Stimulated activated naive CD4-positive, alpha-beta T cell (primary cell): ENCODE measurements around the gene ASB13.
"Not testable (repeated sequence)": the region's sequence is repeated elsewhere in the genome, so short reads cannot be mapped to it uniquely, and the experiment has no call there.

ENCODE experiments used
- DNase-seq, 6 experiments: peaks; one replicate each; lab custom pipeline; 2025; lab: John Stamatoyannopoulos, UW

Gene ASB13

GRCh38 chr10:5623081-5623748 lies 43.2 kb downstream of the ASB13 start:
- peak; percentile 34 to 78 (median 67) for DNase-seq

DNA sequence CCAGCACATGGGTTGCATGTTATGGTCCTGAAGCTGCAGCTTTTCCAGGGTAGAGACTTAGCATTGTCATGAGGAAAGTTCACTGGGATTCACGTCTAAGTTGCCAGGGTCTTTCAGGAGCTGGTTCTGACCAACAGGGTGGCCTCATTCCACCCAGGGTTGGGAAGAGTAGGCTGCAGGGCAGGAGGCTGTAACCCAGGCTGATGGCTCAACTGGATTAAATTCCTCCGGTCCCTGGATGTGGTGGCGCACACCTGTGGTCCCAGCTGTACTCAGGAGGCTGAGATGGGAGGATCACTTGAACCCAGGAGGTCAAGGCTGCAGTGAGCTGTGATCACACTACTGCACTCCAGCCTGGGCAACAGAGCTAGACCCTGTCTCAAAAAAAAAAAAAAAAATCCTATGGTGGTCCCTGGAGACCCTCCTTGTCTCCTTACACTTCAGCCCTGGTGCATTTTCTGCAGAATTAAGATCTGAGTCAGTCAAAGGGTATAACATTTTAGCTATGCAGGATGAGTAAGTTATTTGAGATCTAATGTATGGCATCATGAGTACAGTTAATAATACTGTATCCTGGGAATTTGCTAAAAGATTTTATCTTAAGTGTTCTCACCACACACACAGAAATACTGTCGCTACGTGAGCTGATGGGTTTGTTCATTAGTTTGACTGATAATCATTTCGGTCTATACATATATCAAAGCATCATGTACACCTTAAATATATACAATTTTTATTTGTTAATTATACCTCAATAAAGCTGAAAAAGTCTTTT lies 44.0 kb downstream of the ASB13 start:
- DNase-seq: no peak

DNA sequence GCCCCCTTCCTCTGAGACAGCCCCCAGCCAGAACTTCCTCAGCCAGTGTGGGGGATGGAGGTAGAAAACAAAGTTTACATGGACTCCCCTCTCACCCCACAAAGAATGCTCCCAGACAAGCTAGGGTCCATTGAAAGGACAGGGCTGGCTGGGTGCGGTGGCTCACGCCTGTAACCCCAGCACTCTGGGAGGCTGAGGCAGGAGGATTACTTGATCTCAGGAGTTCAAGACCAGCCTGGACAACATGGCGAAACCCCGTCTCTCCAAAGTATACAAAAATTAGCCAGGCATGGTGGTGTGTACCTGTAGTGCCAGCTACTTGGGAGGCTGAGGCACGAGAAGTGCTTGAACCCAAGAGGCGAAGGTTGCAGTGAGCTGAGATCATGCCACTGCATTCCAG lies 45.0 kb downstream of the ASB13 start:
- DNase-seq: not testable (repeated sequence)

- no peak for DNase-seq
Measured at GRCh38 chr10:5620966-5621365, 45.4 kb downstream of the ASB13 start.

DNA sequence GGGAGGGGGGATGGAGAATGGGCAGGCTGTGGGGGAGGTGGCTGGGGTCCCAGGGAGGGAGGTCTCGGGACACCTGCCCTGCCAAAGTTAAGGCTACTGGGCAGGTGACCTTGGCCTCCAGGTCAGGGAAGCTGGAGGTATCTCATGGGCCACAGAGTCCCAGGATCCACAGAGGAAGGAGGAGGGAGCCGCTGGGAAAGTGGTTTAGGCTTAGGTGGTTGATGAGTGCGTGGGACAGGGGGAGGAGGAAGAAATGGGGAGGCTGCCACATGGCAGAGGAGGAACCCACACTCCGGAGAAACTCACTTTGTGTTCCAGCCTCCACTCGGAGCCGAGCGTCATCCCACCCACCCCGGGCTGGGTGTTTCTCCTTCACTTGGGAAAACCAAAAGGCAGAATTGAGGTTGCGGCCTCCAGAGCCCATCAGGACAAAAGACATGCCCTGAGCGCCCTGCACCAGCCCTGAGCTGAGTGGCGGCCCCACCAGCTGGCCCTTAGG lies 46.1 kb downstream of the ASB13 start:
- DNase-seq: no peak

DNA sequence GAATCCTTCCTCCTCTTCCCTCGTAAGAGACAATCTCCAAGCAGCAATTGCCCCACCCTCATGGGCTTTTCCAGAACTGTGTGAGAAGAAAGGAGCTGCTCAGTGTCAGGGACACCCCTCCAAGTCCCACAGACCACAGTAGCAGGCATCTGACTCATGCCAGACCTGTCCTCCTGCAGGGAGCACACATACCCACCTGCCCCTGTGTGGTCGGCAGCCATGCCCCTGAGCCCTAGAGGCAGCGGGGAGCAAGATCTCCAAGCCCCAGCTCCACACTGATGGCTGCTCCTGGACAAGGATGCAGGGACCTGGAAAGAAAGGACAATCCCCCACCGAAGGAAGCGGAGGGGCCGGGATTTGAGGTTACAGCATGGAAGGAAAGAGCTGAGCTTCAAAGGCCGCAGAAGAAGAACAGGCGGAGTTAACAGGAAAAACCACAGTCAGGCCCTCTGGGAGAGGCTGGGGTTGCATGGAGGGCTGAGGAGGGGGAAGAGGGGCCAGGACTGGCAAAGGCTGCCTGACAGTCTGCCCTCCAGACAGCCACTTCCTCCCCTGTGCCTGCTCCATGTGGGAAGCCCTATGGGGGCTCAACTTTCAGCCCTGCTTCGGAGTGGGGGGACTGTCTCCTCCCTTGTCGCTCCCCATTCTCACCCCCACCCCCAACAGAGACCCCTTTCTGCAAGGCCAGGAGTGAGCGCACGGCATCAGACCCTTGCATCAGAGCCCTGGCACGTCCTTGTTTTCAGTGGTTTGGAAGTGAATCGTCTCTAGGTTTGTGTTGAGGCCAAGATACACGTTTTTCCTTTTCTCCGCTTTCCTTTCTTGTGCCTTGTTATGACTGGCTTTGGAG lies 46.8 kb downstream of the ASB13 start:
- no peak for DNase-seq

DNA sequence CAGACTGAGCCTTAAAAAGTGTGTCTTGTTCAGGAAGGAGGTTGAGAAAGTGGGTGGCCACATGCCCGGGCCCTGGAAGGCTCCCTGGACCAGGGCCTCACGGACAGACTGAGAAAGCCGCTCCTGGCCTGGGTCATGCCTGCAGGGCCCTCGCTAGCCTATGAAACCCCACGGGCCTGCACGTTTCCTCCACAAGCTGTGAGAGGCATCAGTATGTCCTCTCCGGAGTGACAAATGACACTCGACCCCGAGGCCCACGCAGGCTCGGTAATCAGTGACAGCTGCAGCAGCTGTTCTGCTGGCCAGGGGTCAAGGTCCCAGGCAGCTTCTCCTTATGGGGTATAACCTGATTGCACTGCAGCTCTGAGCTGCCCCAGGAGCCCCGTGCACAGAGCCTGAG lies 47.6 kb downstream of the ASB13 start:
- no peak for DNase-seq

DNA sequence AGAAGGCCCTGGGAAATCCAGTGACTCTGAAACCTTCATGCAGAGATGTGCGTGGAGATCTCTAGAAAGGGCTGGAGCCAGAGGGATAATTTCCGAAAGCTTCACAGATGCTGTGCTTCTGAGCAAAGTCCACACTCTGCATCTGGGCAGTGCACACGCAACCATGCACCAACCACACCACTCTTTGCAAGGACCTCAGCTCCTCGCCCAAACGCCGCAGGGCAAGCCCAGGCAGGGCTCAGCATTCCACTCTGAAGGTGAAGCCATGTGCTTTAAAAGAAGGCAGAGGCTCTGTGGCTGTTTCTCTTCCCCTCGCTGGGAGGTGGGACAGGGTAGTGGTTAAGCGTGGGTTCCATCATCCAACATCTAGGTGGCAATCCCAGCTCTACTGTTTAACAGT lies 48.4 kb downstream of the ASB13 start:
- DNase-seq: no peak

DNA sequence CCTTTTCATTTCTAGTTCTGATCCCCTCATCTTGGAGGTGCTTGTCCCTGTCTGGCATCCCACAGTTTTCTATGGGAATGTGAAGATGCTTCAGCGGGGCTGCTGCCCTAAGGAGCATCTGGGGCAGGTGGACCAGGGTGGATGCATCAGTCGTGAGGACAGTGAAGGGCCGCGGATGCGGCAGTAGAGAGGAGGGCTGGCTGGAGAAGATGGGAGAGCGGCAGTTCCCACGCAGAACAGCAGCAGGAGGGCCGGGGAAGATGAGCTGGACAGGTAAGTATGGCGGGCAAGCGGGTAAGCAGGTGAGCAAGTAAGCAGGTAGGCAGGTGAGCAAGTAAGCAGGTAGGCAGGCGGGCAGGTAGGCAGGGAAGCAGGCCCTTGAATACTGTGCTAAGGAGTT lies 48.9 kb downstream of the ASB13 start:
- DNase-seq: no peak

GRCh38 chr10:5616836-5617235 lies 49.6 kb downstream of the ASB13 start:
- no peak for DNase-seq

GRCh38 chr10:5616046-5616445 lies 50.3 kb downstream of the ASB13 start:
- DNase-seq: no peak

GRCh38 chr10:5615316-5615715 lies 51.1 kb downstream of the ASB13 start:
- DNase-seq: no peak

GRCh38 chr10:5614155-5614721 lies 52.2 kb downstream of the ASB13 start:
- no peak for DNase-seq

DNA sequence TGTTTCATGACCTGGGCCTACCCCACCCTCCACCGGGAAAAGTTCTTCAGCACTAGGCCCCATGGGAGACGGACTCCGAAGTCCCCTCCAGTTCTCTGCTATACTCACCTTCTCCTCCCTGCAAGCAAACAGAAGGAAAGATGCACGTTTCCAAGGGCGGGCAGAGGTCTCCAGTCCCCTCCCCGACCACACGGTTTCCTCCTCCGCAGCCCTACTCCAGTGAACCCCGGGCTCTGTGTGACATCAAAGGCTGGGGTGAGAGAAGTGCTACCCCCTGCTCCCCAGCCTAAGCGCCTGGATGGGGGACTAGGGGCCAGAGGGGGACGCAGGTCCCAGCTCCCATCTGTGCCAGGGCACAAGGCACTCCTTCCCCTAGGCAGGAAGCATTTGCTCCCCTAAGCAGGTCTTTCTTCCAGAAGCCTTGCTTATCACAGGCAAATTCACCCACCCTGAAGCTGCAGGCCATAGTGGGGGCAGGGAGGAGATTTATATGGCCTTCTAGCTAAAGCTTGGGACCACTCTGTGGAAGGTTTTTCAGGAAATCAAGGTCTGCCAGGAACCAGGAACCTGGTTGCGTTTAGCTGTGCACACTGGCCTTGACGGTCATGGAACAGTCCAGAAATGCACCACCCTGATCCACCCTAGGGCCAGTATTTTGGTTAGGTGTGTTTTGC lies 52.8 kb downstream of the ASB13 start:
- no peak for DNase-seq

DNA sequence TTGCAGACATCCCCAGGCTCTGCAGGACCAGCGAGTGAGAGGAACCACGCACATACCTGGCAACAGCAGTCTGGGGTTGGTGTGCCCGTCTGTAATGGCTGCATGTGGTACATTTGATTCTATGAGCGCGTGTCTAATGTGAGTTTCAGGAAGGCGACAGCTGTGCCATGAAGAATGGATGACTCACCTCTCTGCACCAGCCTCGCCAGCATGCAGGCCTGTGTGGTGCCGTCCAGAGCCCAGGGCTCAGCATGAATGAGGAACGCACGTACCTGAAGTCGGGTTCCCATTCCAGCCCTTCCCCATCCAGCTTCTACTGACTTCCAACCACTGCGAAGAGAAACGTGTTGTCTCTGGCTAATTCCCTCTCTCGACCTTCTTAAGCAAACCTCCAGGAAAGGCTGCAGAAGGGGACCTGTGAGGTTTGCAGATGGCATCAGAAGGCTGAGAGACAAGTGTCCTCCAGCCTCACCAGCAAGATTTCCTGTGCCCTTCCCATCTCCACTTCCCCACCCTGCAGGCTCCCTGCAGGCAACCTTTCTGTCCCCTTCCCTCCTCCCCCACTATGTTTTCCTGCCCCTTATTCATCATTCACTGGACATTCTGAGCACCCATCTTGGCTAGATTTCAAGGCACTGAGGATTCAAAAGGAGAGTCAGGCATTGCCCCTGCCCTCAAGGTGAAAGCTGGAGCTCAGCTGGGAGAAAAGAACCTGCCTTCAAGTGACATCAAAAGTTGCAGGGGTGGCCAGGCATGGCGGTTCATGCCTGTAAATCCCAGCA lies 54.3 kb downstream of the ASB13 start:
- no peak for DNase-seq

DNA sequence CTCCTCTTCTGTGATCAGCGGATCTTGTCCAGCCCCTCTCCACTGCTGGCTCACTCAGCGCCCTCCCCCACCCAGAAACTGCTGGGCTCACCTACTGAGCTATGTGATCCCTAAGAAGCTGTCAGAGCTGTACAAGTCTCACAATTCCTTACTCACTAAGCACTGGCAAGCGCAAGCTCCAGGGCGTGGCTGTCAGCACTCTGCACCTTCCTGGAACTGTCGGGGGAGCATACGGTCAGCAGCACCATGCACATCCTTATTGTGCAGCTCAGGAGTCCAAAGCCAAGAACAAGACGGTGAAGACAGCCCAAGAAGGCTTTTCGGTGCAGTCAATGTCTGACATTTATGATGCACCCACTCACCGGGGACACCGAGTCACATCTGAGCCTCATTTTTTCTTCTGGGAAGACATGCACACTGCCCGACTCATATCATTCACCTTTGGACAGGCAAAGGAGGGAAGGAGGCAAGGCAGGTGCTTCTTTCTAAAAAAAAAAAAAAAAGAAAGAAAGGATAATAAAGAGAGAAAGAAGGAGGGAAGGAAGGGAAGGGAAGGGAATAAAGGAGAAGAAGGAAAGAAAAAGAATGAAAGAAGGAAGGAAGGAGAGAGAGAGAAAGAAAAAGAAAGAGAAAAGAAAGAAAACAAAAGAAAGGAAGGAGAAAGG lies 56.3 kb downstream of the ASB13 start:
- no peak for DNase-seq

GRCh38 chr10:5608608-5609220 lies 57.7 kb downstream of the ASB13 start:
- no peak for DNase-seq

DNA sequence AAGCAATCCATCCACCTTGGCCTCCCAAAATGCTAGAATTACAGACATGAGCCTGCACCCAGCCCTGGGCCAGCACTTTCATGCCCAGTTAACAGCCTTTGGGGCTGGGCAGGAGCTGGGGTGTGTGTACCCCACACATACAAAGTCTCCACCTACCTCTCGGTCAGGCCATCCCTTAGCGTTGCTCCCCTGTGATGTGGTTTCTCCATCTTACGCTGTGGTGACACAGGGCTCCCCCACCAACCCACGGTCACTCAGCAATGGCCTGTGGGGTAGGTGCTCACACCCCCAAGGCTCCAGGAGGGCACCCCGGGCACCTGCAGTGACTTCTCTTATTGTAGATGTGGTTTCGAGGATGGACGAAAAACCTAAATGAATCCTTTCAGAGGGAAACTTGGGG lies 58.8 kb downstream of the ASB13 start:
- no peak for DNase-seq

DNA sequence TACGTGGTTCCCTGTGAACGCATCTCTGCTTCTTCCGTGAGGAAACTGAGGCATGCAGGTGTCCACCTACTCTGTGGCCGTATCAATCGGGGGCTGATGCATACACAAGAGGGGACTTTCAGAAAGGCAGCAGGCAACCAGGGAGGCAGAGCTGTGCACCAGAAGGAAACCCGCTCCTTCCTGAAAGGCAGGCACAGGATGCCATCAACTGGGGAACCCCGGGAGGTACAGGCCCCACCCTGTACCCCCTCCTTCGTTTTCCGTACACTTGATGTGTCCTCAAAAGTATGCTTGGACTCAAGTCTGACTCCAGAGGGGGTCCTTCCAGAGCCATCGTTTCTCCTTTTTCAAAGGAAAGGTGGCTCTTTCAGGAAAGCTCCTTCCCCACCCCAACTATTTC lies 59.5 kb downstream of the ASB13 start:
- peak in 4 of 6 experiments; percentile 6 to 28 (median 17) for DNase-seq

- DNase-seq: no peak
Measured at GRCh38 chr10:5606321-5606720, 60.1 kb downstream of the ASB13 start.
